ENCODE measurements around the gene DDOST. TPM values are rescaled to one million over a fixed set of nuclear protein-coding genes. Genes with fewer than 3 reads are reported as not detected.

DDOST gene
- polyA plus RNA-seq, 2 donors = 73.2 to 126 TPM

DNA sequence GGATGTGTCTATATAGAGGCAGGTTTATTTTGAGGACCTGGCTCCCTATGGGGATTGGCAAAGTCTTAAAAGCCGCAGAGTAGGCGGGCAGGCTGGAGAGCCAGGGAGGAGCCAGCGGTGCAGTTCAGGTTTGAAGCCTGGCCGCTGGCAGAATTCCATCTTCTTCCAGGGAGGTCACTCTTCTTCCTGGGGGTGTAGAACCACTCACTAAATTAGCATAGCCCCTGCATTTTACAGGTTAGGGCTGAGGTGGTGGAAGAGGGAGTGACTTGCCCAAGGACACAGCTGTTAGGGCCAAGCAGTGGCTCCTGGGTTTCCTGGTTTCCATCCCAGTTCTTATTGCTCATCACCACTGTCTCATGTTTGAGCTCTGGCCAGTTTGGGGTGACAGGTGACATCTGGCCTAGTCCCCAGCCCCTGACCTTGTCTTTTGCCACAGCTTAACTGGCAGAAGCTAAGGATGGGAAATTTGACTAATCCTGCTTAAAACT is 26.5 kb downstream of the DDOST start:
- peak overlapping the region; percentile 44 to 94 for H3K27ac ChIP-seq (ENCODE audit: low read depth in 2 of 2, low read length in 1 of 2)
- H3K4me1 ChIP-seq (ENCODE audit: control insufficient read depth in 2 of 2, insufficient read depth in 2 of 2, low read length in 1 of 2) = peaks cover 2 to 3% of the 10 kb centered on the region in 2 donors
- peaks cover 3 to 15% of the 10 kb centered on the region in 2 donors for H3K36me3 ChIP-seq (ENCODE audit: control insufficient read depth in 2 of 2, insufficient read depth in 2 of 2, low read length in 1 of 2)
- WGBS, 2 donors = 5 to 8% methylated on average over 4 of the region's 4 CpGs
- H3K27me3 ChIP-seq (ENCODE audit: control insufficient read depth in 1 of 2, insufficient read depth in 2 of 2, low read length in 2 of 2) = no peaks in the 10 kb centered on the region
- no peaks in the 10 kb centered on the region for H3K9me3 ChIP-seq (ENCODE audit: control insufficient read depth in 2 of 2, insufficient read depth in 1 of 2, low read depth in 1 of 2, low read length in 1 of 2)
- peak overlapping the region in 1 of 2 donors; percentile 77 for H3K4me3 ChIP-seq (ENCODE audit: low read depth in 1 of 2, low read length in 2 of 2)

DNA sequence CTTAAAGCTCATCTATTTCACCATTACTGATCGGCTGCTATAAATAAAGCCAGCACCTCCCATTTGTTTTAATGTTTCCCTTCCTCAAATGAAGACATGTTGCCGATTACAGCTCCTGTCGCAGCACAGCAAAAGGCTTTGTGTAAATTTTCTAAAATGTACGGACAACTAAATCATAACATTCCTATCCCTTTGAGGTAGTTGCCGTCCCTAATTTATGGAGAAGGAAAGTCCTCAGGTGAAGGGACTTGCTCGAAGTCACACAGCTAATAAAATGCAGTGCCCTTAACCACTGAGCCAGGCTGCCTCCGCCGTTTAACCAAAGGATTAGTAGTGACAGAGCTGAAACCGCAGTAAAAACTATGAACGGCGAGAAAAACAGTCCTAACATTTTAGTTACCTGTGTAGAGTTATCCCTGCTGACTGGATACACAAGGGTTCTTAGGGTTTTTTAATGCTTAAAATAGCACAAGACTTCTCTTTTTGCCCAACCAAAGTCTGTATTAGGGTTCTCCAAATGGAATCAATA is 27.0 kb downstream of the DDOST start:
- Histone ChIP-seq H3K27ac (ENCODE audit: low read depth in 2 of 2, low read length in 1 of 2) (peak overlapping the region; percentile 69 to 94), H3K4me3 (ENCODE audit: low read depth in 1 of 2, low read length in 2 of 2) (peak overlapping the region; percentile 39 to 77), H3K9me3 (ENCODE audit: control insufficient read depth in 2 of 2, insufficient read depth in 1 of 2, low read depth in 1 of 2, low read length in 1 of 2) (no peaks in the 10 kb centered on the region), H3K27me3 (ENCODE audit: control insufficient read depth in 1 of 2, insufficient read depth in 2 of 2, low read length in 2 of 2) (no peaks in the 10 kb centered on the region), H3K4me1 (ENCODE audit: control insufficient read depth in 2 of 2, insufficient read depth in 2 of 2, low read length in 1 of 2) (peaks cover 2 to 3% of the 10 kb centered on the region in 2 donors), H3K36me3 (ENCODE audit: control insufficient read depth in 2 of 2, insufficient read depth in 2 of 2, low read length in 1 of 2) (peaks cover 3 to 12% of the 10 kb centered on the region in 2 donors)
- WGBS, 2 donors = 1% methylated on average over 11 of the region's 11 CpGs

DNA sequence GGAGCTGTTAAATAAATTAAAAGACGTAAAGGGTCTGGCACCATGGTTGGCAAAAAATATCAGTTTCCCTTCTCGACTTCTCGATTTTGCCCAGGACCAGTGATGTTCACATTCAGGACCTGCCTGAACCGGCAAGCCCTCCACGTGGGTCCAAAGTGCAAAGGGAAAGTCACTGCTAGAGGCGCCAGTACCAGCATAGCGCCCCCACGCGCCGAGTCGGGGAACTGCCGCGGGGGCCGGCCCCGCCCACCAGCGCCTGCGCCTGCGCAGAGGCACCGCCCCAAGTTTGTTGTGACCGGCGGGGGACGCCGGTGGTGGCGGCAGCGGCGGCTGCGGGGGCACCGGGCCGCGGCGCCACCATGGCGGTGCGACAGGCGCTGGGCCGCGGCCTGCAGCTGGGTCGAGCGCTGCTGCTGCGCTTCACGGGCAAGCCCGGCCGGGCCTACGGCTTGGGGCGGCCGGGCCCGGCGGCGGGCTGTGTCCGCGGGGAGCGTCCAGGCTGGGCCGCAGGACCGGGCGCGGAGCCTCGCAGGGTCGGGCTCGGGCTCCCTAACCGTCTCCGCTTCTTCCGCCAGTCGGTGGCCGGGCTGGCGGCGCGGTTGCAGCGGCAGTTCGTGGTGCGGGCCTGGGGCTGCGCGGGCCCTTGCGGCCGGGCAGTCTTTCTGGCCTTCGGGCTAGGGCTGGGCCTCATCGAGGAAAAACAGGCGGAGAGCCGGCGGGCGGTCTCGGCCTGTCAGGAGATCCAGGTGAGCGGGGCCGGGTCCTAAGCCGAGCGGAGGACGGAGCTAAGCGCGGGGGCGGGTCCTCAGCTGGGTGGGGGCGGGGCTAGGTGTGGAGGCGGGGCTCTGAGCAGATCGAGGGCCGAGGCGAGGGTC is 27.7 kb downstream of the DDOST start, which contains the start of gene PINK1:
PINK1 (plus strand) TSS at position 269 of the 875 bp plus-strand sequence; CDS start at position 360, 91 bp downstream.
- H3K27ac ChIP-seq (ENCODE audit: low read depth in 2 of 2, low read length in 1 of 2) = peak within 1 kb of the TSS; percentile 89 to 94

DNA sequence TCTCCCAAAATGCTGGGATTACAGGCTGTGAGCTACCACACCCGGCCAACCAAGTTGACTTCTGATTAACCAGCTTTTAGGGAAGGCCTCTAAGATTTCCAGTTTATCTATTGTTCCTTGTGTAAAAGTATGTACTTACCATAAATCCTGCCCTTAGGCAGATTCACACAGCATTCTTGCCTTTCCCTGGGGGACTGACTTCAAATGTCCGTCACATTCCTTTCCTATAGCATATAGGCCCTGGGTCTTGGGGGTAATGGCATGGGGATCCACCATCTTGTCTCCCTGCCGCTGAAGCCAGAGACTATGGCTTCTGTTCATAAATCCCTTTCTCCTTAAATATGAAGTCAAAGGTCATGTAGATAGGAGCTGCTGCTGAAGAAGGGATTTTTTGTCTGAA is 28.8 kb downstream of the DDOST start:
- H3K9me3 ChIP-seq (ENCODE audit: control insufficient read depth in 2 of 2, insufficient read depth in 1 of 2, low read depth in 1 of 2, low read length in 1 of 2) = no peaks in the 10 kb centered on the region
- H3K27me3 ChIP-seq (ENCODE audit: control insufficient read depth in 1 of 2, insufficient read depth in 2 of 2, low read length in 2 of 2) = no peaks in the 10 kb centered on the region
- H3K4me1 ChIP-seq (ENCODE audit: control insufficient read depth in 2 of 2, insufficient read depth in 2 of 2, low read length in 1 of 2) = peaks cover 2 to 3% of the 10 kb centered on the region in 2 donors
- 66 to 79% methylated on average over 3 of the region's 3 CpGs for WGBS, 2 donors
- H3K27ac ChIP-seq (ENCODE audit: low read depth in 2 of 2, low read length in 1 of 2) = no peak overlapping the region
- peaks cover 0 to 7% of the 10 kb centered on the region in 2 donors for H3K36me3 ChIP-seq (ENCODE audit: control insufficient read depth in 2 of 2, insufficient read depth in 2 of 2, low read length in 1 of 2)
- no peak overlapping the region for H3K4me3 ChIP-seq (ENCODE audit: low read depth in 1 of 2, low read length in 2 of 2)

More for the DNA sequence above, 27.7 kb downstream of the DDOST start, which contains the start of gene PINK1:
- H3K4me1 ChIP-seq (ENCODE audit: control insufficient read depth in 2 of 2, insufficient read depth in 2 of 2, low read length in 1 of 2) = peaks cover 2 to 3% of the 10 kb centered on the region in 2 donors
- peaks cover 3 to 12% of the 10 kb centered on the region in 2 donors for H3K36me3 ChIP-seq (ENCODE audit: control insufficient read depth in 2 of 2, insufficient read depth in 2 of 2, low read length in 1 of 2)
- WGBS, 2 donors = 1 to 2% methylated on average over 73 to 93 of the region's 93 CpGs
- H3K4me3 ChIP-seq (ENCODE audit: low read depth in 1 of 2, low read length in 2 of 2) = peak within 1 kb of the TSS; percentile 77 to 97
- H3K9me3 ChIP-seq (ENCODE audit: control insufficient read depth in 2 of 2, insufficient read depth in 1 of 2, low read depth in 1 of 2, low read length in 1 of 2) = no peaks in the 10 kb centered on the region
- no peaks in the 10 kb centered on the region for H3K27me3 ChIP-seq (ENCODE audit: control insufficient read depth in 1 of 2, insufficient read depth in 2 of 2, low read length in 2 of 2)

DNA sequence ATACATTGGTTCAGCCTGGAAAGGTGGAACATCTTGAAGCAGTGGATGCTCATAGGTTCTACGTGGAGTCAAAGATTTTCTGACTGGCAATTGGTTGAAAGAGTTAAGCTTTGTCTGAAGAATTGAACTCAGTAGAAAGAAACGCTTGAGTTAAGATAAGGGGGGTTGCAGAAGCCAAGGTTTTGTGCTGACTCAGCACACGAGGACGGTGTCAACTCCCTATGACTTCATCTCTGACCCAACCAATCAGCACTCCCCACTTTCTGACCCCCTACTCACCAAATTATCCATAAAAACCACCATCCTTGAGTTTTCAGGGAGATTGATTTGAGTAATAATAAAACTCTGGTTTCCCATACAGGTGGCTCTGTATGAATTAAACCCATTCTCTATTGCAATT is 30.4 kb downstream of the DDOST start:
- 32 to 47% methylated on average over 4 of the region's 4 CpGs for WGBS, 2 donors
- H3K9me3 ChIP-seq (ENCODE audit: control insufficient read depth in 2 of 2, insufficient read depth in 1 of 2, low read depth in 1 of 2, low read length in 1 of 2) = no peaks in the 10 kb centered on the region
- peaks cover 0 to 3% of the 10 kb centered on the region in 2 donors for H3K4me1 ChIP-seq (ENCODE audit: control insufficient read depth in 2 of 2, insufficient read depth in 2 of 2, low read length in 1 of 2)
- no peaks in the 10 kb centered on the region for H3K27me3 ChIP-seq (ENCODE audit: control insufficient read depth in 1 of 2, insufficient read depth in 2 of 2, low read length in 2 of 2)
- no peak overlapping the region for H3K4me3 ChIP-seq (ENCODE audit: low read depth in 1 of 2, low read length in 2 of 2)
- no peak overlapping the region for H3K27ac ChIP-seq (ENCODE audit: low read depth in 2 of 2, low read length in 1 of 2)
- no peaks in the 10 kb centered on the region for H3K36me3 ChIP-seq (ENCODE audit: control insufficient read depth in 2 of 2, insufficient read depth in 2 of 2, low read length in 1 of 2)

GRCh38 chr1:20626524-20626923 is 34.6 kb downstream of the DDOST start:
- Histone ChIP-seq H3K4me1 (ENCODE audit: control insufficient read depth in 2 of 2, insufficient read depth in 2 of 2, low read length in 1 of 2) (no peaks in the 10 kb centered on the region), H3K9me3 (ENCODE audit: control insufficient read depth in 2 of 2, insufficient read depth in 1 of 2, low read depth in 1 of 2, low read length in 1 of 2) (no peaks in the 10 kb centered on the region), H3K27me3 (ENCODE audit: control insufficient read depth in 1 of 2, insufficient read depth in 2 of 2, low read length in 2 of 2) (no peaks in the 10 kb centered on the region), H3K36me3 (ENCODE audit: control insufficient read depth in 2 of 2, insufficient read depth in 2 of 2, low read length in 1 of 2) (no peaks in the 10 kb centered on the region), H3K4me3 (ENCODE audit: low read depth in 1 of 2, low read length in 2 of 2) (no peak overlapping the region), H3K27ac (ENCODE audit: low read depth in 2 of 2, low read length in 1 of 2) (no peak overlapping the region)
- 62 to 63% methylated on average over 1 of the region's 1 CpG for WGBS, 2 donors

- no peaks in the 10 kb centered on the region for H3K27me3 ChIP-seq (ENCODE audit: control insufficient read depth in 1 of 2, insufficient read depth in 2 of 2, low read length in 2 of 2)
- H3K4me3 ChIP-seq (ENCODE audit: low read depth in 1 of 2, low read length in 2 of 2) = no peak overlapping the region
- 42 to 44% methylated on average over 1 of the region's 1 CpG for WGBS, 2 donors
- H3K27ac ChIP-seq (ENCODE audit: low read depth in 2 of 2, low read length in 1 of 2) = no peak overlapping the region
- no peaks in the 10 kb centered on the region for H3K9me3 ChIP-seq (ENCODE audit: control insufficient read depth in 2 of 2, insufficient read depth in 1 of 2, low read depth in 1 of 2, low read length in 1 of 2)
- H3K36me3 ChIP-seq (ENCODE audit: control insufficient read depth in 2 of 2, insufficient read depth in 2 of 2, low read length in 1 of 2) = no peaks in the 10 kb centered on the region
- H3K4me1 ChIP-seq (ENCODE audit: control insufficient read depth in 2 of 2, insufficient read depth in 2 of 2, low read length in 1 of 2) = no peaks in the 10 kb centered on the region
These were observed 35.1 kb downstream of the DDOST start for GRCh38 chr1:20626098-20626427.

GRCh38 chr1:20625176-20626097 is 35.7 kb downstream of the DDOST start:
- Histone ChIP-seq H3K36me3 (ENCODE audit: control insufficient read depth in 2 of 2, insufficient read depth in 2 of 2, low read length in 1 of 2) (no peaks in the 10 kb centered on the region), H3K4me3 (ENCODE audit: low read depth in 1 of 2, low read length in 2 of 2) (no peak overlapping the region), H3K27ac (ENCODE audit: low read depth in 2 of 2, low read length in 1 of 2) (no peak overlapping the region), H3K9me3 (ENCODE audit: control insufficient read depth in 2 of 2, insufficient read depth in 1 of 2, low read depth in 1 of 2, low read length in 1 of 2) (no peaks in the 10 kb centered on the region), H3K4me1 (ENCODE audit: control insufficient read depth in 2 of 2, insufficient read depth in 2 of 2, low read length in 1 of 2) (no peaks in the 10 kb centered on the region), H3K27me3 (ENCODE audit: control insufficient read depth in 1 of 2, insufficient read depth in 2 of 2, low read length in 2 of 2) (no peaks in the 10 kb centered on the region)
- 71 to 77% methylated on average over 3 of the region's 3 CpGs for WGBS, 2 donors

- no peak overlapping the region for H3K27ac ChIP-seq (ENCODE audit: low read depth in 2 of 2, low read length in 1 of 2)
- no peaks in the 10 kb centered on the region for H3K36me3 ChIP-seq (ENCODE audit: control insufficient read depth in 2 of 2, insufficient read depth in 2 of 2, low read length in 1 of 2)
- H3K9me3 ChIP-seq (ENCODE audit: control insufficient read depth in 2 of 2, insufficient read depth in 1 of 2, low read depth in 1 of 2, low read length in 1 of 2) = no peaks in the 10 kb centered on the region
- no peaks in the 10 kb centered on the region for H3K27me3 ChIP-seq (ENCODE audit: control insufficient read depth in 1 of 2, insufficient read depth in 2 of 2, low read length in 2 of 2)
- 61 to 83% methylated on average over 1 of the region's 1 CpG for WGBS, 2 donors
- H3K4me3 ChIP-seq (ENCODE audit: low read depth in 1 of 2, low read length in 2 of 2) = no peak overlapping the region
- no peaks in the 10 kb centered on the region for H3K4me1 ChIP-seq (ENCODE audit: control insufficient read depth in 2 of 2, insufficient read depth in 2 of 2, low read length in 1 of 2)
These were observed 36.5 kb downstream of the DDOST start for GRCh38 chr1:20624709-20625108.

Measured in esophagus (tissue), 2 donors.